ENCODE results near the gene GAL3ST1. TPM values are rescaled to one million over a fixed set of nuclear protein-coding genes. Genes with fewer than 3 reads are reported as not detected.

GAL3ST1 gene
- polyA plus RNA-seq, 6 donors from 2014 or later, result 0.24 to 0.65 (median 0.49) TPM; not detected in 2

DNA sequence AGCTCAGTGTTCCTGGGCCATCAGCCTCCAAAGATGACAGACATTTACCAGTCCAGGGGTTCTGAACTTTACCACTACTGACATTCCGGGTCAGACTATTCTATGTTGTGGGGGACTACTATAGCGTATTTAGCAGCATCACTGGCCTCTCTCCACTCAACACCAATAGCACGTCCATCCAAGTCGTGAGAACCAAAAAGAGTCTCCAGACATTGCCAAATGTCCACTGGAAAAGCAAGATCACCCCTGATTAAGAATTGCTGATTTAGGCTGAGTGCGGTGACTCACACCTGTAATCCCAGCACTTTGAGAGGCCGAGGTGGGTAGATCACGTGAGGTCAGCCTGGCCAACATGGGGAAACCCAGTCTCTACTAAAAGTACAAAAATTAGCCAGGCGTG lies 11.9 kb upstream of the GAL3ST1 start:
- H3K27me3 Mint-ChIP-seq, result no peaks in the 10 kb centered on the region
- DNase-seq (no peak), ATAC-seq (ENCODE audit: low read depth in 2 of 2) (no peak)
- H3K36me3 Mint-ChIP-seq, result peaks cover 7 to 14% of the 10 kb centered on the region in 2 donors
- peaks cover 0 to 10% (median 0%) of the 10 kb centered on the region in 3 donors for H3K4me1 Mint-ChIP-seq
- no peaks in the 10 kb centered on the region for H3K9me3 Mint-ChIP-seq
- H3K27ac Mint-ChIP-seq, result no peak overlapping the region
- H3K4me3 Mint-ChIP-seq, result peak overlapping the region in 2 of 8 donors; percentile 24 to 34

DNA sequence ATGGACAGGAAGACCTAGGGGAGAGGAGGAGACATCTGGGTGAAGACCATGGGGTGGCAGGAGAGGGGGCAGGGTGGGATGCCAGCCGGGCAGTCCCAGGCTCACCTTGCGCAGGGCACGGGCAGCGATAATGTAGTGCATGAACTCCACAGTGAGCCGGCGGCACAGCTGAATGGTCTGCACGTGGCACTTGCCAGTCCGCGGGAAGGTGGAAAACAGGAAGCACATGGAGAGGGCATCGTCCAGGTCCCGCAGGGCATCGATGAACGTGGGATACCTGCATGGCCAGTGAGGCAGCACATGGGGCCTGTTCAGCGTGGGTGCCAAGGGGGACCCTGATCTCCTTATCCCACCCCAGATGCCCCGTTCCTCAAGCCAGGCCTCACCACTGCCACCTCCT lies 10.0 kb upstream of the GAL3ST1 start:
- peaks cover 14 to 15% of the 10 kb centered on the region in 2 donors for H3K36me3 Mint-ChIP-seq
- peaks cover 0 to 2% (median 0%) of the 10 kb centered on the region in 3 donors for H3K4me1 Mint-ChIP-seq
- no peak for DNase-seq
- no peaks in the 10 kb centered on the region for H3K27me3 Mint-ChIP-seq
- H3K9me3 Mint-ChIP-seq, result no peaks in the 10 kb centered on the region
- no peak overlapping the region for H3K4me3 Mint-ChIP-seq
- no peak overlapping the region for H3K27ac Mint-ChIP-seq
- no peak for ATAC-seq (ENCODE audit: low read depth in 2 of 2)

DNA sequence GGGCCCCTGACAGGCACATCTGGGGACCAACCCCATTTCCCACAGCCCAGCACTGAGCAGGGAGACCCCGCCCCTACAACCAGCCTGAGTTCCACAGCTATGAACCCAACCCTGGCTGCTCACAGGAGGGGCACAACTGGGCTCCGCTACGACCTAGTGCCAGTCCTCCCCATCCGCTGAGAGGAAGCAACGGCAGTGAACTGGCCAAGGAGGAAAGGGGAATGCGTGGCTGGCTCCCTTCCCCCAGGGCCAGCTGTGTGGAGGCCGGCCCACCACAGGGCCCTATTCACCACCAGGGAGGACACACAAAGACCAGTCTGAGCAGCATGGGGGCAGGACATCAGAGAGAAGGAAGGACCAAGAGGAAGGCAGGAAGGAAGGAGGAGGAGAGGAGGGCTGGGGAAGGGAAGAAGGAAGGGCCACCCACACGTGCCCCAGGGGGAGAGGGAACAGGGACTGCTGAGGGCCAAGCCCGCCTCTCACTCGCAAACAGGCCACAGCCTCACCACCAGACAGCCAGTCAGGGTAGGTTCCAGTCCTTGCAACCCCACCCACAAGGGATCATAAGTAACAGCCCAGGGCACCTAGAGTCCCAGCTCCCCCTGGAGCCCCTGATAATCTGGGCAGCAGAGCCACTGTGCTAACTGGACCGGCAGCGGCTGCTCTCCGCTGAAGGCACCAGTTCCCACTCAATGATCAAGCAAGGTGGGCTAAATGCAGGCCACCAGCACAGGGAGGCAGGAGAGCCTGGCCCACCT lies 8.5 kb upstream of the GAL3ST1 start:
- Mint-ChIP-seq H3K4me1 (peaks cover 0 to 3% (median 0%) of the 10 kb centered on the region in 3 donors), H3K36me3 (peaks cover 18 to 24% of the 10 kb centered on the region in 2 donors), H3K9me3 (no peaks in the 10 kb centered on the region), H3K27ac (peak overlapping the region in 1 of 6 donors; percentile 18), H3K4me3 (no peak overlapping the region), H3K27me3 (no peaks in the 10 kb centered on the region)
- ATAC-seq (ENCODE audit: low read depth in 2 of 2) (no peak), DNase-seq (no peak)

DNA sequence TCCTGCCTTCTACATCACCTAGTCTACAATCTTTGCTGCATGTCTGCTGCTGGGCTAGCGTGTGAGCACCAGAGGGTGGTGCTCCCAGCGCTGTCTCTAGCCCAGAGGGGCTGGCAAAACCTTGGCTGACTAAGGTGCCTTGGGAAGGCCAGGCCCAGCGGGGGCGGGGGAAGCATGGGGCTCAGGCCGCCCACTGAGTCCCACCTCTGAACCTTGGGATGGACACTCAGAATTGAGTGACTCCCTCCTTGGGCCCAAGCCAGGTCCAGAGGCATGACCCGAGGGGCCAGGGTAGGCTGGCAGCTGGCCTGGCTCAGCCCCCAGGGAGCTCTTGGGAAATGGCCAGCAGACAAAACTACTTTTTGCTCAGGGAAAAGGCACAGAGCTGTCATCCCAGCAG lies 7.6 kb upstream of the GAL3ST1 start:
- ATAC-seq (ENCODE audit: low read depth in 2 of 2) (no peak), DNase-seq (no peak)
- no peak overlapping the region for H3K27ac Mint-ChIP-seq
- peaks cover 19 to 24% of the 10 kb centered on the region in 2 donors for H3K36me3 Mint-ChIP-seq
- H3K9me3 Mint-ChIP-seq, result no peaks in the 10 kb centered on the region
- H3K27me3 Mint-ChIP-seq, result no peaks in the 10 kb centered on the region
- H3K4me1 Mint-ChIP-seq, result peaks cover 0 to 3% (median 0%) of the 10 kb centered on the region in 3 donors
- peak overlapping the region in 1 of 8 donors; percentile 53 for H3K4me3 Mint-ChIP-seq

DNA sequence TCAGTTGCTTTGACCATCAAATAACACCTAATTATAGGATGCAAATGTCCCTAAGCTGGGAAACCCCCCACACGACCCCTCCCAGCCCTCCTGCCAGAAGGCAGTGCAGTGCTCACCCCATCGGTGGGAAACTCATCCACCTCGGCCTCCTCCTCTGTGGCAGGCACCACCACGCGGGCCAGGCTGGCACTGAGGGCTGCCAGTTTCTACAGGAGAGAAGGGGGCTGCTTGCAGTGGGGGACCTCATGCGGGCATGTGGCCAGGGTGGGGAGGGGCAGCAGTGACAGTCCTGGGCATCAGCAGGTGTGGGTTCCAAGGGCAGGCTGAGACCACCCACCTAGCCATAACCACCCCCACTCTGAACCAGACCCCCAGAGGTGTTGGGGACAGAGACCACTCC lies 6.4 kb upstream of the GAL3ST1 start:
- ATAC-seq (ENCODE audit: low read depth in 2 of 2), result no peak

DNA sequence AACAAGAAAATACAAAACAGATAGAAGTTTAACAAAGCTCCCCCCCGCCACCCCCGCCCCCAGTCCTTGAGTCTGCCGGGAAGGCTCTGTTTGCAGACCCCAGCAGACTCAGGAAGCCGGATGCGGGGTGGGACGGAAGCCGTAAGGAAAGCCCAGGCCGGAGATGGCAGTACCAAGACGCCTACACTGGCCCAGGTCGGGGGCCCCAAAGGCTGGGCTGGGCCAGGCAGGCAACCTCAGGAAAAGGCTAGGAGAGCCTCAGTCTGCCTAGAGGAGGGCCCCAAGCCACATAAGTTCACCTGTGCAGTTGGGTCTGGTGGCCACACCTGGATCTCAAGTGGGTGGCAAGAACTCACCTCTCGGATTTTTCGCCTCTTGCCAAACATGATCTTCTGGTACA lies 4.0 kb upstream of the GAL3ST1 start:
- peaks cover 16 to 33% of the 10 kb centered on the region in 2 donors for H3K36me3 Mint-ChIP-seq
- no peak overlapping the region for H3K27ac Mint-ChIP-seq
- H3K4me3 Mint-ChIP-seq, result no peak overlapping the region
- peaks cover 3 to 9% (median 6%) of the 10 kb centered on the region in 3 donors for H3K4me1 Mint-ChIP-seq
- ATAC-seq (ENCODE audit: low read depth in 2 of 2) (no peak), DNase-seq (no peak)
- H3K9me3 Mint-ChIP-seq, result no peaks in the 10 kb centered on the region
- H3K27me3 Mint-ChIP-seq, result no peaks in the 10 kb centered on the region

More for the DNA sequence above, 6.4 kb upstream of the GAL3ST1 start:
- no peaks in the 10 kb centered on the region for H3K27me3 Mint-ChIP-seq
- peak overlapping the region in 1 of 8 donors; percentile 12 for H3K4me3 Mint-ChIP-seq
- H3K9me3 Mint-ChIP-seq, result no peaks in the 10 kb centered on the region
- H3K27ac Mint-ChIP-seq, result no peak overlapping the region
- DNase-seq, result no peak
- peaks cover 0 to 3% (median 0%) of the 10 kb centered on the region in 3 donors for H3K4me1 Mint-ChIP-seq
- H3K36me3 Mint-ChIP-seq, result peaks cover 16 to 33% of the 10 kb centered on the region in 2 donors

DNA sequence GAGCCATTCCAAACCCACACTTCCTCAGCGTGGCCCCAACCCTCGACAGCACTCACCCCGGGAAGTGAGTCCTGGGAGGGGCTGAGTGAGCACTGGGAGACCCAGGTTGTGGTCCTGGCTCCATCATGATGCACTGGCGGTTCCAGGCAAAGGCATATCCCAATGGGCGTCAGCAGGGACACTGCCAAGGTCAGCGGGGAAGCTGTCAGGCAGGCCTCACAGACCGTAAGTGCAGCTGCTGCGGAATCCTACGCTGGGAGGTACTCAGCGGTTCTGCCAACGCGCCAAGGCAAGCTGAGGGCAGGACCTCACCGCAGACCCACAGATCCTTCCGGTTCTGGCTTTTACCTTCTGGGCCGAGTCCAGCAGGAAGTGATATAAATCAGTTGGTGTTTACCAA lies 1.4 kb upstream of the GAL3ST1 start:
- Mint-ChIP-seq H3K4me1 (peaks cover 3 to 10% (median 6%) of the 10 kb centered on the region in 3 donors), H3K27ac (no peak overlapping the region), H3K27me3 (no peaks in the 10 kb centered on the region), H3K4me3 (no peak overlapping the region), H3K36me3 (peaks cover 16 to 26% of the 10 kb centered on the region in 2 donors), H3K9me3 (no peaks in the 10 kb centered on the region)
- DNase-seq (no peak), ATAC-seq (ENCODE audit: low read depth in 2 of 2) (no peak)

DNA sequence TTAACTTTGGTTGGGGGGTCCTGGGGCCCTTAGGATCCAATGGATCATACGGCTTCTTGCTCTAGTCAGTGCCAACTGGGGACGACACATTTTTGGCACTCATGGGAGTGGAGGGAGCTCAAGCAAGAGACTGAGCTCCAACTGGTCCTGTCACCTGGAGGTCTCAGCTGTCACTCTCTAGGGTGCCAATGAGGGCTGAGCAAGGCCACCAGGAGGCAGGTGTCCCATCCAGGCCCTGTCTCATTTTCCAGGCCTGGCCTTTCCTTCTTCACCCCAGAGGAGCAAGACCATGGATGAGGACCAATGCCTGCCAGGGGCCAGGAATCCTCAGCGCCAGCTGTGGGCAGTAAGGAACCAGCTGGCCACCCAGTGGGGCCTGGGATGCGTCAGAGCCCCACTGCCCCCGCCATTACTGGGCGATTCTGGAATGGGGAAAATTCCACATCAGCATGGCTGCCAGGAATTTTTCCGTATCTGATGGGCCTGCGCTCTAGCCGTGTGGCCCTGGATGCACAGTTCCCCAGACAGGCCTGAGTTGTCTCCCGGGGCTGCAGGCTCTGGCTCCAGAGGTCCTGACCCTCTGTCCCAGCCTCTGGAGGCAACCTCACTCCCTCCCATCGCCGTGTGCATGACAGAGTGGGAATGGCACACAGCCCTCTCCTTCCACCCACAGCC lies 669 bp upstream of the GAL3ST1 start:
- H3K27ac Mint-ChIP-seq, result no peak overlapping the region
- H3K4me1 Mint-ChIP-seq, result peaks cover 3 to 10% (median 6%) of the 10 kb centered on the region in 3 donors
- no peaks in the 10 kb centered on the region for H3K9me3 Mint-ChIP-seq
- ATAC-seq (ENCODE audit: low read depth in 2 of 2) (no peak), DNase-seq (no peak)
- no peaks in the 10 kb centered on the region for H3K27me3 Mint-ChIP-seq
- no peak overlapping the region for H3K4me3 Mint-ChIP-seq
- peaks cover 16 to 22% of the 10 kb centered on the region in 2 donors for H3K36me3 Mint-ChIP-seq

DNA sequence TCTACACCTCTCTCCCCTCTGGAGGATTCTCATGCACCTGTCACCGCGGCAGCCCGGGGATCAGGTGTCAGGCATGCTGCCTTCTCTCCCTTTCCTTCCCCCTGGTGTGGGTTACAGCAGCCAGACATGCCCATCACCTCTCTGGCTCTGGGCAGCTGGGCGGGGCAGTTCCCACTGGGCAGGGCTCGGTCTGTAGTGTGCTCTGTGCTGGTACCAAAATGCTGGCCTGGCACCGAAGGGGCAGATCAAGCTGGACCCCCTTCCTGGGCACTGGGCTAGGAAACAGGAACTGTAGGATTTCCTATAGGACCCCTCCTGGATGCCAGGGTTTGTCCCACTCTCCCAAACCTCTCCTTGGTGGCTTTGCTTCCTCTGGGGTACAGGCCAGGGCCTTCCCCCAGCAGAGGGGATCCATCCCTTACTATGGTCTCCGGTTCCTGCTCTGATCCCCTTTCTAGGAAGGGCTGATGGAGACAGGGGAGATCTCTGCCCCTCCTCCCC lies 821 bp downstream of the GAL3ST1 start:
- H3K4me1 Mint-ChIP-seq, result peaks cover 3 to 10% (median 6%) of the 10 kb centered on the region in 3 donors
- peaks cover 0 to 8% (median 4%) of the 10 kb centered on the region in 3 donors for H3K27me3 Mint-ChIP-seq
- H3K36me3 Mint-ChIP-seq, result peaks cover 8 to 9% of the 10 kb centered on the region in 2 donors
- H3K27ac Mint-ChIP-seq, result peak overlapping the region in 1 of 6 donors; percentile 32
- ATAC-seq (ENCODE audit: low read depth in 2 of 2) (no peak), DNase-seq (no peak)
- no peak overlapping the region for H3K4me3 Mint-ChIP-seq
- no peaks in the 10 kb centered on the region for H3K9me3 Mint-ChIP-seq

DNA sequence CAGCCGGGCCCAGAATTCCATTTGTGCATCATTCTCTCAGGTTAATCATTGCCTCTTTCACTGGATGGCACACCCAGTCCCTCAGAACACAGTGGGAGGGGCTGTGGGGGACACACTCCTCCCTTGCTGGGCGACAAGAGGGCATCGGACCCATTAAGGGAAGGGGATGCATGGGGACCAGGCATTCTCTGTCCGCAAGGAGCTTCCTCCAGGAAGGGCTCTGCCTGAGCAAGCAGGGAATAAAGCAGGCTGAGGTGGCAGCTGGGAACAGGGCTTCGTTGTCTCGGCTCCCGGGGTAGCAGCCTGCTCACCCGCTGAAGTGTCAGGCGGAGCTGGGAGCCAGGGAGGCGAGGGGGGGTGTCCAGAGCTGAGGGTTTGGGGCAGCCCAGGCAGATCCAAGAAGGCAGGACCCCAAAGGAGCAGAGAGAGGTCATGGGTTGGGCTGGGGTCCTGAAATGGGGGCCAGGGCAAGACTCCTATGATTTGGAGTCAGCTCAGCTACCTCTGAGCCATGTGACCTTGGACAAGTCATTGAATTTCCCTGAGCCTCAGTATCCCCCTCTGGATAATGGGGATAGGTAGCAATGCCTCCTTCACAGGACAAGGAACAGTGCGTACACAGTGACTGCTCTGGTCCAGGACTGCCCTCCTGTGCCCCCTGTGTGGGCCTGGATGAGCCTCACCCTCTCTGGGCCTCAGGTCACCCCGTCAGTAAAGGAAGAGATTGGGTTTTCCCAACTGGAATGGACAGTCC lies 1.4 kb downstream of the GAL3ST1 start:
- Mint-ChIP-seq H3K36me3 (peaks cover 8 to 12% of the 10 kb centered on the region in 2 donors), H3K27me3 (peaks cover 4 to 14% (median 5%) of the 10 kb centered on the region in 3 donors), H3K4me3 (peak overlapping the region in 1 of 8 donors; percentile 66), H3K27ac (peak overlapping the region in 1 of 6 donors; percentile 32), H3K9me3 (peaks cover 0 to 3% (median 0%) of the 10 kb centered on the region in 7 donors), H3K4me1 (peaks cover 3 to 10% (median 6%) of the 10 kb centered on the region in 3 donors)
- no peak for ATAC-seq (ENCODE audit: low read depth in 2 of 2)
- DNase-seq, result no peak

DNA sequence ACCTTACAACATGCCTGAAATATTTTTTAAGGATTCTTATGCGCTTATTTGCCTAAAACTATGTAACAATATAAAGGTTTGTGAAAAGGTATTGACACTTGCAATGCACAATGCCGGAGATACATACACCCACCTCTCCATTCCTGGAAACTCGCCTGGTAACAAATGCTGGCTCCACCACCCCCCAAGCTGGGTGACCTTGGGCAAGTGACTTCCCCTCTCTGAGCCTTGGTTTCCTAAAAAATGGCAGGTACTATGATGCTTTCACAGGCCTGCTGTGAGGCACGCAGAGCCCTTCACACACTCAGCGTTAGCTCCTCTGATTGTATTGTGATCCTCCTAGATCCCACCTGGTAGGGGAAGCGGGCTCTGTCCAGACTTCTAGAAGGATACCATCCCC lies 2.3 kb downstream of the GAL3ST1 start:
- Mint-ChIP-seq H3K36me3 (peaks cover 4 to 14% of the 10 kb centered on the region in 2 donors), H3K27me3 (peaks cover 4 to 16% (median 13%) of the 10 kb centered on the region in 3 donors), H3K9me3 (peaks cover 0 to 3% (median 0%) of the 10 kb centered on the region in 7 donors), H3K27ac (peak overlapping the region in 1 of 6 donors; percentile 78), H3K4me3 (no peak overlapping the region), H3K4me1 (peaks cover 3 to 10% (median 6%) of the 10 kb centered on the region in 3 donors)
- ATAC-seq (ENCODE audit: low read depth in 2 of 2), result no peak
- no peak for DNase-seq

DNA sequence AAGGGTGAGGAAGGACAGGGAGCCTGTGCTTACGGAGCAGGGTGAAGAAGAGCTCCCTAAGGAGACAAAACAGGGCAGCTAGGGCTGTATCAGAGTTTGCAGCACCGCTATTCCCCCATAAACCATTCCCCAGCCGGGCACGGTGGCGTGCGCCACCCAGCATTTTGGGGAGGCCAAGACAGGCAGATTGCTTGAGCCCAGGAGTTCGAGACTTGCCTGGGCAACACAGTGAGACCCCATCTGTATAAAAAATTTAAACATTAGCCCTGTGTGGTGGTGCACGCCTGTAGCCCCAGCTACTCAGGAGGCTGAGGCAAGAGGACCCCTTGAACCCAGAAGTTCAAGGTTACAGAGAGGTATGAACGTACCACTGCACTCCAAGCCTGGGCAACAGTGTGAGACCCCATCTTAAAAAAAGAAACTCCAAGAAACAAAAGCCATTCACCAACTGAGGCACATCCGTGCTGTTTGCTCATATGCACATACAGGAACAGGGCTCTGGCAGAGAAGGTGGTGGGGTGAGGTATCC lies 4.7 kb downstream of the GAL3ST1 start:
- no peak overlapping the region for H3K4me3 Mint-ChIP-seq
- H3K9me3 Mint-ChIP-seq, result peaks cover 0 to 3% (median 0%) of the 10 kb centered on the region in 7 donors
- H3K36me3 Mint-ChIP-seq, result peaks cover 0 to 5% of the 10 kb centered on the region in 2 donors
- DNase-seq, result no peak
- no peak for ATAC-seq (ENCODE audit: low read depth in 2 of 2)
- peaks cover under 1 to 6% (median 3%) of the 10 kb centered on the region in 3 donors for H3K4me1 Mint-ChIP-seq
- H3K27ac Mint-ChIP-seq, result no peak overlapping the region
- peaks cover 4 to 19% (median 16%) of the 10 kb centered on the region in 3 donors for H3K27me3 Mint-ChIP-seq
